HG03342 (cell line): ENCODE data around the gene CD53.
A peak's percentile ranks its signal among the peaks of the same experiment; 100 is the strongest.

Experiments
- ATAC-seq: cut with Tn5 transposase; IDR thresholded peaks from one replicate; pipeline ENCODE4 v1.9.1; 2021; ENCODE audit warnings: mild to moderate bottlenecking, moderate library complexity; ENCODE audit not compliant: unreplicated experiment

Gene CD53

GRCh38 chr1:110875216-110875731 is 2.3 kb downstream of the CD53 start:
- peak; percentile 39 for ATAC-seq

GRCh38 chr1:110876748-110877341 is 3.9 kb downstream of the CD53 start:
- no peak for ATAC-seq

- ATAC-seq = no peak
Observed at GRCh38 chr1:110877364-110877763, 4.4 kb downstream of the CD53 start.

- no peak for ATAC-seq
Observed at GRCh38 chr1:110877776-110878175, 4.8 kb downstream of the CD53 start.

- no peak for ATAC-seq
Observed at GRCh38 chr1:110878591-110878990, 5.6 kb downstream of the CD53 start.

GRCh38 chr1:110878993-110879392 is 6.0 kb downstream of the CD53 start:
- ATAC-seq = no peak

- ATAC-seq = peak; percentile 53
Observed at GRCh38 chr1:110879758-110880606, 7.0 kb downstream of the CD53 start.

- ATAC-seq = peak; percentile 32
Observed at GRCh38 chr1:110880708-110881374, 7.9 kb downstream of the CD53 start.

GRCh38 chr1:110888049-110888448 is 15.1 kb downstream of the CD53 start:
- ATAC-seq = no peak

- no peak for ATAC-seq
Observed at GRCh38 chr1:110888641-110889040, 15.7 kb downstream of the CD53 start.

GRCh38 chr1:110890474-110891196 is 17.7 kb downstream of the CD53 start:
- no peak for ATAC-seq

GRCh38 chr1:110893908-110894490 is 21.1 kb downstream of the CD53 start:
- ATAC-seq = no peak

- ATAC-seq = no peak
Observed at GRCh38 chr1:110896090-110896489, 23.1 kb downstream of the CD53 start.

- no peak for ATAC-seq
Observed at GRCh38 chr1:110897681-110898080, 24.7 kb downstream of the CD53 start.

- ATAC-seq = no peak
Observed at GRCh38 chr1:110898734-110899457, 25.9 kb downstream of the CD53 start.

- ATAC-seq = no peak
Observed at GRCh38 chr1:110899458-110899843, 26.5 kb downstream of the CD53 start.

GRCh38 chr1:110902820-110903463 is 30.0 kb downstream of the CD53 start:
- no peak for ATAC-seq

GRCh38 chr1:110903853-110904500 is 31.0 kb downstream of the CD53 start:
- ATAC-seq = no peak

GRCh38 chr1:110912784-110913183 is 39.8 kb downstream of the CD53 start:
- no peak for ATAC-seq
